ENCODE results near the gene MED27. TPM values are rescaled to one million over a fixed set of nuclear protein-coding genes. Genes with fewer than 3 reads are reported as not detected.

The MED27 gene
- total and polyA plus RNA-seq, 8 donors = 0.87 to 21.9 (median 12.7) TPM

GRCh38 chr9:131977109-131977838 is 102.4 kb downstream of the MED27 start:
- no peak overlapping the region for H3K4me3 ChIP-seq
- no peaks in the 10 kb centered on the region for H3K36me3 ChIP-seq
- H3K27me3 ChIP-seq = no peaks in the 10 kb centered on the region
- peak overlapping the region in 2 of 5 donors; percentile 52 for H3K27ac ChIP-seq
- no peak for TF ChIP-seq CTCF (IDR thresholded peaks at IDR 0.05)
- TF ChIP-seq POLR2AphosphoS5 (IDR thresholded peaks at IDR 0.05) = no peak
- TF ChIP-seq POLR2A (IDR thresholded peaks at IDR 0.05) = no peak
- TF ChIP-seq EP300 (IDR thresholded peaks at IDR 0.05) = no peak
- DNase-seq = no peak
- intact Hi-C loops (cut with DNase I; ENCODE audit: low total_unique reads) = no loop called here
- no peaks in the 10 kb centered on the region for H3K9me3 ChIP-seq
- H3K4me1 ChIP-seq = peaks cover 13 to 34% (median 27%) of the 10 kb centered on the region in 4 donors
- 87 to 92% (median 91%) methylated on average over 10 of the region's 10 CpGs for WGBS, 5 donors

DNA sequence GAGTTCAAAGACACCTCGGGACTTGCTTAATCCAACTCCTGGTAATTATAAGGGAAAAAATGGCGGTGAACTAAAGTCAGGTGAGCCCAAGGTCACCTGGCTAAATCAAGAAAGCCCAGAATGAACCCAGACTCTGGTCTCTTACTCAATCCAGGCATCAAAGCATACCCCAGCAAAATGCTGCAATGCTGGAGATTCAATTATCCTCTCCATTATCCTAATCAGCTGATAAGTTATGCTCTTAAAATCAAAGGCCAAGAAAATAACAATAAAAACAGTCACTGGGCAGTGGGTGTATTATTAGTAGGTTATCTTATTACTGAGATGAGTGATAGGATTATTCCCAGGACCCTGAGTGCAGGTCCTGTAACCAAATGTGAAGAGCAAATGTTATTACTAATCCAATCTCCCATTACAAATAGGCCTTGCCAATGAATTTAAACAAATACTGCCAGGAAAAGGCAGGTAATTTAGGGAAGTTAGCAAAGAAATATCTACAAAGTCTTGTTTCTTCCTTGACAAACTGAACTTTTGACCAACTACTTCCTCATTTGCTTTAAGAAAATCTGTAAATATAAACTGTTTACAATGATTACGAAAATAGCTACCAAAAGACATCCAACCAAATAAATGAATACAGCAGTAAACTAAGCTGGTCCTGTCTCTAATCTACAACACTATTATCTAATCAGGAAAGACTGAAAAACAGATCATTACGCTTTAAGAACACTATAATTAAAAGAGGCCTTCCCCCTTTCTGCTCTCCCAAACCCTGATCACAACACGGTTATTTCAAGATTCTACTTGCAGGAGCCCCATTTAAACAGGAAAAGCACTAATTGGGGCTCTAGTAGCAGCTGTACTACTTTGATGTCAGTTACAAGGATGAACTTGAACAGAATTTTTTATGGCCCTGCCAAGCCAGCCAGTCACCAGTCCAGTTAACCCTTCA is 103.2 kb downstream of the MED27 start:
- DNase-seq = no peak
- no peaks in the 10 kb centered on the region for H3K27me3 ChIP-seq
- H3K36me3 ChIP-seq = no peaks in the 10 kb centered on the region
- H3K4me3 ChIP-seq = no peak overlapping the region
- 50 to 61% (median 58%) methylated on average over 5 of the region's 5 CpGs for WGBS, 5 donors
- peak overlapping the region in 2 of 5 donors; percentile 52 for H3K27ac ChIP-seq
- TF ChIP-seq EP300 (IDR thresholded peaks at IDR 0.05) (no peak), CTCF (IDR thresholded peaks at IDR 0.05) (no peak), POLR2A (IDR thresholded peaks at IDR 0.05) (no peak), POLR2AphosphoS5 (IDR thresholded peaks at IDR 0.05) (no peak)
- intact Hi-C loops (cut with DNase I; ENCODE audit: low total_unique reads) = no loop called here
- no peaks in the 10 kb centered on the region for H3K9me3 ChIP-seq
- H3K4me1 ChIP-seq = peaks cover 13 to 33% (median 25%) of the 10 kb centered on the region in 4 donors

DNA sequence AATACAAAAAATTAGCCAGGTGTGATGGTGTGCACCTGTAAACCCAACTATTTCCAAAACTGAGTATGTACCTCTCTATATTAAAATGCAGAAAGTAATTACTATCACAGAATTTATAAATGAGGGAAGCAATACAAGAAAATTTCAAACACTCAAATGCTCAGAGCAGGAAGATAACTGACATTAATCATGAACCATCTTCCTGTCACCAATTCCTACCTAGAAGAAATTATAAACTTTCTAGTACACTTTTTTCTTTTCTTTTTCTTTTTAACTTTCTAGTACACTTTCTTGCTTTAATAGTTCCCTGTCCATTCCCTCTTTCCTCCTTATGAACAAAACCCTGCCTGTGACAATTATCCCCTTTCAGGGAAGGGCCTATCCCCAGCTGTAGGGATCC is 106.8 kb downstream of the MED27 start:
- Histone ChIP-seq H3K36me3 (peaks cover 0 to 5% (median 0%) of the 10 kb centered on the region in 4 donors), H3K27me3 (no peaks in the 10 kb centered on the region), H3K4me3 (no peak overlapping the region), H3K4me1 (peaks cover 13 to 26% (median 19%) of the 10 kb centered on the region in 4 donors), H3K9me3 (no peaks in the 10 kb centered on the region), H3K27ac (no peak overlapping the region)
- intact Hi-C loops (cut with DNase I; ENCODE audit: low total_unique reads) = no loop called here
- DNase-seq = no peak
- TF ChIP-seq POLR2AphosphoS5 (IDR thresholded peaks at IDR 0.05) (no peak), POLR2A (IDR thresholded peaks at IDR 0.05) (no peak), EP300 (IDR thresholded peaks at IDR 0.05) (no peak), CTCF (IDR thresholded peaks at IDR 0.05) (no peak)

- peaks cover 0 to 5% (median 0%) of the 10 kb centered on the region in 4 donors for H3K36me3 ChIP-seq
- WGBS, 5 donors = 95 to 98% (median 95%) methylated on average over 6 of the region's 6 CpGs
- no peak overlapping the region for H3K27ac ChIP-seq
- H3K9me3 ChIP-seq = no peaks in the 10 kb centered on the region
- no peak overlapping the region for H3K4me3 ChIP-seq
- no peak for DNase-seq
- intact Hi-C loops (cut with DNase I; ENCODE audit: low total_unique reads) = no loop called here
- H3K4me1 ChIP-seq = peaks cover 7 to 15% (median 10%) of the 10 kb centered on the region in 4 donors
- TF ChIP-seq POLR2A (IDR thresholded peaks at IDR 0.05) (no peak), CTCF (IDR thresholded peaks at IDR 0.05) (no peak), POLR2AphosphoS5 (IDR thresholded peaks at IDR 0.05) (no peak), EP300 (IDR thresholded peaks at IDR 0.05) (no peak)
- no peaks in the 10 kb centered on the region for H3K27me3 ChIP-seq
Measured at GRCh38 chr9:131971482-131972074, 108.1 kb downstream of the MED27 start.
